Type B pancreatic cell (in vitro differentiated cells): ENCODE measurements around the gene OR2T29. TPM values are rescaled to one million over a fixed set of nuclear protein-coding genes. Genes with fewer than 3 reads are reported as not detected.
"Not testable (repeated sequence)": the region's sequence is repeated elsewhere in the genome, so short reads cannot be mapped to it uniquely, and the experiment has no call there.

Experiments used
- DNase-seq: peaks from one replicate; pipeline ENCODE4 v3.0.0; 2021; ENCODE audit warnings: mixed read lengths; ENCODE audit not compliant: unreplicated experiment; ENCODE audit errors: extremely low spot score
- H3K27ac Mint-ChIP-seq: 2 replicates; pipeline ENCODE4 v1.8.0; 2021; ENCODE audit warnings: mild to moderate bottlenecking, mixed read lengths
- H3K27me3 Mint-ChIP-seq: 2 replicates; pipeline ENCODE4 v1.8.0; 2021; ENCODE audit warnings: mixed read lengths
- H3K36me3 Mint-ChIP-seq: 2 replicates; pipeline ENCODE4 v1.8.0; 2021; ENCODE audit warnings: mixed read lengths
- H3K4me1 Mint-ChIP-seq: one replicate; pipeline ENCODE4 v1.8.0; 2021; ENCODE audit warnings: mixed read lengths; ENCODE audit not compliant: unreplicated experiment
- H3K4me3 Mint-ChIP-seq: 2 replicates; pipeline ENCODE4 v1.8.0; 2021; ENCODE audit warnings: mild to moderate bottlenecking, mixed read lengths
- H3K9me3 Mint-ChIP-seq: 2 replicates; pipeline ENCODE4 v1.8.0; 2021; ENCODE audit warnings: mixed read lengths
- CTCF ChIP-seq: fragments of 200-600 bp; sonication (generic); conservative IDR thresholded peaks from 2 replicates; pipeline ENCODE4 v1.5.0; 2021; ENCODE audit warnings: antibody characterized with exemption, mild to moderate bottlenecking
- long read RNA-seq: library from polyadenylated mRNA; unstranded; transcript quantifications from one replicate; pipeline ENCODE4 v2.0.0, GENCODE V29; 2020
- total RNA-seq: library from RNA; stranded (reverse); gene quantifications from 2 replicates; pipeline ENCODE4 v1.2.1, GENCODE V29; 2021; ENCODE audit warnings: low replicate concordance

Gene OR2T29
- total RNA-seq = not detected in 2 replicates
- long read RNA-seq = 0 reads

GRCh38 chr1:248562672-248563071, at the start of gene OR2T29:
Gene OR2T29, minus strand, starts transcription at chr1:248562772. Its CDS starts 3,281 bp downstream, at chr1:248559491.
- H3K4me1 Mint-ChIP-seq, H3K9me3 Mint-ChIP-seq, H3K36me3 Mint-ChIP-seq, H3K27ac Mint-ChIP-seq, H3K4me3 Mint-ChIP-seq, DNase-seq, H3K27me3 Mint-ChIP-seq: not testable (repeated sequence)

DNA sequence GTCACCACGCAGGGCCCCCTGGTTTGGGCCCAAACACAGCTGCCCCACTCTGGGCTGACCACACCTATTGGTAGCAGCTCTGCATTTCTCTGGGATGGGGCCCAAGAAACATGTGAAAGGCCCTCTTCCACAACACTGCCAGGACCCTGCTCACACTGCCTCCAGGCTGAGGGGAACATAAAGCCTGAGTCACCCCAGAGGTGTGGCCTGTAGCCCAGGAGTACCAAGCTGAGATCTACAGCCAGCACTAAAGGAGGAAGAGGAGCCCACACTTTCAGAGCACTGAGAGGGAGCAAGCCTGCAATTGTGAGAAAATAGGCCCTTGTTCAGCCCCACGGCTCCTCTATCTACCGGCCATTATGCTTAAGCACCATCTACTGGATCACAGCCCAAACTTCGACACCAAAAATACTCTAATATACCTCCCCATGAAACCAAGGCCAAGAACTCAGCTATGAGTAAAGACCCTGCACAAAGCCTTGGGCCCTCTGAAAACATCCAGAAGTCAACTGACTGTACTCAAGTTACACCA, 49.4 kb upstream of the OR2T29 start:
- no peak overlapping the region for H3K4me3 Mint-ChIP-seq
- H3K27ac Mint-ChIP-seq = no peak overlapping the region
- H3K36me3 Mint-ChIP-seq = no peaks in the 10 kb centered on the region
- no peaks in the 10 kb centered on the region for H3K27me3 Mint-ChIP-seq
- H3K4me1 Mint-ChIP-seq = no peaks in the 10 kb centered on the region
- DNase-seq = no peak
- peaks cover 3% of the 10 kb centered on the region for H3K9me3 Mint-ChIP-seq
- no peak for TF ChIP-seq CTCF

GRCh38 chr1:248610301-248610700, 47.7 kb upstream of the OR2T29 start:
- Mint-ChIP-seq H3K9me3 (peaks cover 8% of the 10 kb centered on the region), H3K4me3 (no peak overlapping the region)

DNA sequence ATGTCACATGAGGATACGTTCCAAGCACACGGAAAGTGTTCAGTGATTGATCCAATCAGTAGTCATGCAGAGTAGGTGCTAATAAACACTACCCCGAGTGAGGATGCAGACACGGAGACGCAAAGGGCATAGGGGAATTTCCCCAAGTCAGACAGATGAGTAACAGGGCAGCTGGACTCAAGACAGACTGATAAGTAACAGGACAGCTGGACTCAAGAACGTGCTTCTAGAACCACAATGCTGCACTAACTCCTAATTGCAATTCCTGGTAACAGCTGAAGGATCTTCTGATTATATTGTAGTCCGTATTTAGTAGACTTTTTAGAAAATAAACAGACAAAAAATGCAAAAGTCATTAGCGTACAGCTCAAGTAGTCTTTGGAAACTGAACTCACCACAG, 36.8 kb upstream of the OR2T29 start:
- Mint-ChIP-seq H3K4me3 (no peak overlapping the region), H3K9me3 (no peaks in the 10 kb centered on the region), H3K36me3 (no peaks in the 10 kb centered on the region), H3K27me3 (no peaks in the 10 kb centered on the region), H3K4me1 (no peaks in the 10 kb centered on the region), H3K27ac (no peak overlapping the region)
- no peak for DNase-seq
- TF ChIP-seq CTCF = no peak

More at GRCh38 chr1:248610301-248610700, 47.7 kb upstream of the OR2T29 start:
- no peak for DNase-seq
- Mint-ChIP-seq H3K36me3 (no peaks in the 10 kb centered on the region), H3K27ac (no peak overlapping the region), H3K4me1 (no peaks in the 10 kb centered on the region), H3K27me3 (no peaks in the 10 kb centered on the region)
- TF ChIP-seq CTCF = no peak

- H3K27me3 Mint-ChIP-seq = no peaks in the 10 kb centered on the region
- no peak within 1 kb of the TSS for H3K27ac Mint-ChIP-seq
These were observed 35.0 kb upstream of the OR2T29 start, which contains the start of gene OR2T10 for GRCh38 chr1:248597589-248597988. Gene OR2T10, minus strand, starts transcription at chr1:248597700. Its CDS starts 3,932 bp downstream, at chr1:248593768.

More at GRCh38 chr1:248597589-248597988, 35.0 kb upstream of the OR2T29 start, which contains the start of gene OR2T10:
- no peak for DNase-seq
- Mint-ChIP-seq H3K36me3 (no peaks in the 10 kb centered on the region), H3K9me3 (peaks cover 8% of the 10 kb centered on the region), H3K4me1 (no peaks in the 10 kb centered on the region), H3K4me3 (no peak within 1 kb of the TSS)
- TF ChIP-seq CTCF = no peak
